ENCODE data around the gene BCL11A. TPM values are rescaled to one million over a fixed set of nuclear protein-coding genes. Genes with fewer than 3 reads are reported as not detected.

The BCL11A gene
- total and polyA plus RNA-seq, 2 donors from 2014 or later: 1.4 to 8.7 TPM

- Histone ChIP-seq H3K27ac (ENCODE audit: low read depth in 2 of 2, low read length in 2 of 2) (no peak overlapping the region), H3K27me3 (ENCODE audit: control insufficient read depth, insufficient read depth, low read length) (no peaks in the 10 kb centered on the region), H3K4me3 (ENCODE audit: low read length in 3 of 3) (no peak overlapping the region), H3K9ac (ENCODE audit: low read length in 3 of 3) (no peak overlapping the region), H3K9me3 (ENCODE audit: control insufficient read depth in 2 of 3, insufficient read depth in 1 of 3, low read length in 3 of 3) (no peaks in the 10 kb centered on the region), H3K4me1 (ENCODE audit: control insufficient read depth in 2 of 3, insufficient read depth in 2 of 3, low read depth in 1 of 3, low read length in 3 of 3) (no peaks in the 10 kb centered on the region), H3K36me3 (ENCODE audit: control insufficient read depth in 2 of 3, insufficient read depth in 3 of 3, low read length in 3 of 3) (no peaks in the 10 kb centered on the region)
- no peak for TF ChIP-seq CTCF (IDR thresholded peaks at IDR 0.05; ENCODE audit: borderline replicate concordance, extremely low read depth, insufficient read depth)
- FAIRE-seq (no peak), DNase-seq (no peak)
- intact Hi-C loops (cut with DNase I): no loop called here
Measured at GRCh38 chr2:60453872-60454271, 99.6 kb downstream of the BCL11A start.

GRCh38 chr2:60453301-60453700, 100.2 kb downstream of the BCL11A start:
- Histone ChIP-seq H3K27me3 (ENCODE audit: control insufficient read depth, insufficient read depth, low read length) (no peaks in the 10 kb centered on the region), H3K4me1 (ENCODE audit: control insufficient read depth in 2 of 3, insufficient read depth in 2 of 3, low read depth in 1 of 3, low read length in 3 of 3) (no peaks in the 10 kb centered on the region), H3K4me3 (ENCODE audit: low read length in 3 of 3) (no peak overlapping the region), H3K9ac (ENCODE audit: low read length in 3 of 3) (no peak overlapping the region), H3K27ac (ENCODE audit: low read depth in 2 of 2, low read length in 2 of 2) (no peak overlapping the region), H3K9me3 (ENCODE audit: control insufficient read depth in 2 of 3, insufficient read depth in 1 of 3, low read length in 3 of 3) (no peaks in the 10 kb centered on the region), H3K36me3 (ENCODE audit: control insufficient read depth in 2 of 3, insufficient read depth in 3 of 3, low read length in 3 of 3) (no peaks in the 10 kb centered on the region)
- peak; percentile 45 to 68 (median 60) for DNase-seq
- TF ChIP-seq CTCF (IDR thresholded peaks at IDR 0.05; ENCODE audit: borderline replicate concordance, extremely low read depth, insufficient read depth): no peak
- intact Hi-C loops (cut with DNase I): no loop called here
- no peak for FAIRE-seq

- DNase-seq: no peak
- intact Hi-C loops (cut with DNase I): no loop called here
- Histone ChIP-seq H3K9ac (ENCODE audit: low read length in 3 of 3) (no peak overlapping the region), H3K9me3 (ENCODE audit: control insufficient read depth in 2 of 3, insufficient read depth in 1 of 3, low read length in 3 of 3) (no peaks in the 10 kb centered on the region), H3K4me3 (ENCODE audit: low read length in 3 of 3) (no peak overlapping the region), H3K27me3 (ENCODE audit: control insufficient read depth, insufficient read depth, low read length) (no peaks in the 10 kb centered on the region), H3K27ac (ENCODE audit: low read depth in 2 of 2, low read length in 2 of 2) (no peak overlapping the region), H3K36me3 (ENCODE audit: control insufficient read depth in 2 of 3, insufficient read depth in 3 of 3, low read length in 3 of 3) (no peaks in the 10 kb centered on the region), H3K4me1 (ENCODE audit: control insufficient read depth in 2 of 3, insufficient read depth in 2 of 3, low read depth in 1 of 3, low read length in 3 of 3) (no peaks in the 10 kb centered on the region)
- TF ChIP-seq CTCF (IDR thresholded peaks at IDR 0.05; ENCODE audit: borderline replicate concordance, extremely low read depth, insufficient read depth): no peak
- FAIRE-seq: no peak
Measured at GRCh38 chr2:60450488-60450887, 103.0 kb downstream of the BCL11A start.

GRCh38 chr2:60447943-60448342, 105.5 kb downstream of the BCL11A start:
- H3K4me1 ChIP-seq (ENCODE audit: control insufficient read depth in 2 of 3, insufficient read depth in 2 of 3, low read depth in 1 of 3, low read length in 3 of 3): no peaks in the 10 kb centered on the region
- no peaks in the 10 kb centered on the region for H3K27me3 ChIP-seq (ENCODE audit: control insufficient read depth, insufficient read depth, low read length)
- FAIRE-seq: no peak
- no peak for TF ChIP-seq CTCF (IDR thresholded peaks at IDR 0.05; ENCODE audit: borderline replicate concordance, extremely low read depth, insufficient read depth)
- H3K9ac ChIP-seq (ENCODE audit: low read length in 3 of 3): no peak overlapping the region
- no peaks in the 10 kb centered on the region for H3K9me3 ChIP-seq (ENCODE audit: control insufficient read depth in 2 of 3, insufficient read depth in 1 of 3, low read length in 3 of 3)
- no peak for DNase-seq
- intact Hi-C loops (cut with DNase I): no loop called here
- H3K36me3 ChIP-seq (ENCODE audit: control insufficient read depth in 2 of 3, insufficient read depth in 3 of 3, low read length in 3 of 3): no peaks in the 10 kb centered on the region
- H3K27ac ChIP-seq (ENCODE audit: low read depth in 2 of 2, low read length in 2 of 2): no peak overlapping the region
- H3K4me3 ChIP-seq (ENCODE audit: low read length in 3 of 3): no peak overlapping the region

All from kidney (tissue), 14 donors.